Smooth muscle cell of the umbilical artery (primary cell): ENCODE data around the gene PHF11. TPM values are rescaled to one million over a fixed set of nuclear protein-coding genes. Genes with fewer than 3 reads are reported as not detected.

Source experiments
- total RNA-seq: library from RNA; depleted of rRNA; stranded (reverse); fragments of >200 nt; gene quantifications from 2 replicates; pipeline ENCODE4 v1.2.3, GENCODE V29; 2014

Gene PHF11
- total RNA-seq: 14.6 and 14.9 TPM in 2 replicates

DNA sequence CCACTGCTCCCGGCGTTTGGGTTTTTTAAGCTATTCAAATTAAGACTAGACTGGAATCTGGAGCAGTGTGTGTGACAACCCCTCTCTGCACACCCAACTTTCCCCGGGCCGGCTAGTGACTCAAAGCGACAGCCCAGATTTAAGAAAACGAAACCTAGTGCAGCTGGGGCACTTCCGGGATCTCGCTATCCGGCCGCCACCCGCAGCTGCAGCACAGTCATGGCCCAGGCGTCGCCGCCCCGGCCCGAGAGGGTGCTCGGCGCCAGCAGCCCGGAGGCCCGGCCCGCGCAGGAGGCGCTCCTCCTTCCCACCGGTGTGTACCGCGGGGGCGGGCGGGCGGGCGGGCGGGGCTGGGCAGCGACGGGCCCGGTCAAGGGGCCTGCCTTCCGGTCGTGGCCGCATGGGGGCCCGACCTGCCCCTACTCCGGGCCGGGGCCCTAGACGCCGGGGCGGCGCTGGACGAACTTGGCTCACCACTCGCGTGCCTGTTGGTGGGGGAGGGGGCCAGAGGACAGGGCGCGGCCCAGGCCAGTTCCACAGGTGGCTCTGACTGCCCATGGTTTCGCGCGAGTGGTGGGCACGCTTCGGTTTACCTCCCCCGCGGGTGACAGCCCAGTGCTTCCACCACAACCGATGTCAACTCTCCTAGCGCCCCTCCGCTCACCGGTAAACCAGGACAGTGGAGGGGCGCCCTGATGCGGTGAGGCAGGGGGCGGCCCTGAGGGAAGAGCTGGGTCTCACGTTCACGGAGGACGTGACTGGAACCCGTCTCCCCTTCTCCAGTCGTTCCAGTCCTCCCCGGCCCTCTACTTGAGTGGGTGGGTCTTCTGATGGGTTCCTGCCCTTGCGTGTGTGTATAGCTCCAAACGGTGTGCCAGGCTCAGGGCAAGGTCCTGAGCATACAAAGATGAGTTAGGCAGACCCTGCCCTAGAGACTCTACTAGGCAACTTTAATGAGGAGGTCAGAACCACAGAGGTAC is at the start of gene PHF11:
TSS of gene PHF11 (plus strand) at position 171 of the 980 bp plus-strand sequence. CDS start at position 220, 49 bp downstream.

Other genes starting within 250 kb of the PHF11 start
- gene CDADC1, start 248.0 kb upstream of the PHF11 start, total RNA-seq: 2.2 and 2.4 TPM in 2 replicates
- gene CAB39L, start 51.9 kb upstream of the PHF11 start, total RNA-seq: 6.8 and 10.8 TPM in 2 replicates
- 5.6 and 7.4 TPM in 2 replicates for gene SETDB2, start 51.7 kb upstream of the PHF11 start, total RNA-seq
- 24.7 and 24.9 TPM in 2 replicates for gene RCBTB1, start 89.6 kb downstream of the PHF11 start, total RNA-seq
- gene ARL11, start 132.6 kb downstream of the PHF11 start, total RNA-seq: not detected in 2 replicates
- gene EBPL, start 195.5 kb downstream of the PHF11 start, total RNA-seq: 26.9 and 34.1 TPM in 2 replicates